Measurements from ENCODE around the gene LAGE3.

Gene LAGE3

GRCh38 chrX:154470914-154471568 lies 8.0 kb downstream of the LAGE3 start:
- Histone ChIP-seq H3K27me3 (ENCODE audit: control insufficient read depth in 1 of 2, insufficient read depth in 2 of 2, low read length in 2 of 2) (no peaks in the 10 kb centered on the region), H3K4me3 (ENCODE audit: low read depth in 1 of 2, low read length in 2 of 2) (no peak overlapping the region), H3K27ac (ENCODE audit: low read depth, low read length) (no peak overlapping the region), H3K9ac (ENCODE audit: low read length) (no peak overlapping the region), H3K9me3 (ENCODE audit: low read length) (no peaks in the 10 kb centered on the region), H3K36me3 (ENCODE audit: insufficient read depth, low read length) (peaks cover 8% of the 10 kb centered on the region), H3K4me1 (ENCODE audit: insufficient read depth, low read length) (no peaks in the 10 kb centered on the region)

GRCh38 chrX:154470434-154470833 lies 8.6 kb downstream of the LAGE3 start:
- no peak overlapping the region for H3K9ac ChIP-seq (ENCODE audit: low read length)
- H3K36me3 ChIP-seq (ENCODE audit: insufficient read depth, low read length), result peaks cover 8% of the 10 kb centered on the region
- H3K9me3 ChIP-seq (ENCODE audit: low read length), result no peaks in the 10 kb centered on the region
- H3K4me1 ChIP-seq (ENCODE audit: insufficient read depth, low read length), result no peaks in the 10 kb centered on the region
- no peak overlapping the region for H3K27ac ChIP-seq (ENCODE audit: low read depth, low read length)
- H3K4me3 ChIP-seq (ENCODE audit: low read depth in 1 of 2, low read length in 2 of 2), result no peak overlapping the region
- no peaks in the 10 kb centered on the region for H3K27me3 ChIP-seq (ENCODE audit: control insufficient read depth in 1 of 2, insufficient read depth in 2 of 2, low read length in 2 of 2)

- H3K27ac ChIP-seq (ENCODE audit: low read depth, low read length), result no peak overlapping the region
- no peaks in the 10 kb centered on the region for H3K4me1 ChIP-seq (ENCODE audit: insufficient read depth, low read length)
- H3K36me3 ChIP-seq (ENCODE audit: insufficient read depth, low read length), result peaks cover 8% of the 10 kb centered on the region
- H3K4me3 ChIP-seq (ENCODE audit: low read depth in 1 of 2, low read length in 2 of 2), result no peak overlapping the region
- H3K27me3 ChIP-seq (ENCODE audit: control insufficient read depth in 1 of 2, insufficient read depth in 2 of 2, low read length in 2 of 2), result no peaks in the 10 kb centered on the region
- no peak overlapping the region for H3K9ac ChIP-seq (ENCODE audit: low read length)
- H3K9me3 ChIP-seq (ENCODE audit: low read length), result no peaks in the 10 kb centered on the region
These were observed 9.2 kb downstream of the LAGE3 start for GRCh38 chrX:154469880-154470279.

GRCh38 chrX:154469114-154469513 lies 10.0 kb downstream of the LAGE3 start:
- Histone ChIP-seq H3K27ac (ENCODE audit: low read depth, low read length) (no peak overlapping the region), H3K4me1 (ENCODE audit: insufficient read depth, low read length) (no peaks in the 10 kb centered on the region), H3K9ac (ENCODE audit: low read length) (no peak overlapping the region), H3K27me3 (ENCODE audit: control insufficient read depth in 1 of 2, insufficient read depth in 2 of 2, low read length in 2 of 2) (no peaks in the 10 kb centered on the region), H3K36me3 (ENCODE audit: insufficient read depth, low read length) (peaks cover 8% of the 10 kb centered on the region), H3K9me3 (ENCODE audit: low read length) (no peaks in the 10 kb centered on the region), H3K4me3 (ENCODE audit: low read depth in 1 of 2, low read length in 2 of 2) (no peak overlapping the region)

- Histone ChIP-seq H3K36me3 (ENCODE audit: insufficient read depth, low read length) (peaks cover 8% of the 10 kb centered on the region), H3K9me3 (ENCODE audit: low read length) (no peaks in the 10 kb centered on the region), H3K4me3 (ENCODE audit: low read depth in 1 of 2, low read length in 2 of 2) (no peak overlapping the region), H3K4me1 (ENCODE audit: insufficient read depth, low read length) (no peaks in the 10 kb centered on the region), H3K9ac (ENCODE audit: low read length) (no peak overlapping the region), H3K27me3 (ENCODE audit: control insufficient read depth in 1 of 2, insufficient read depth in 2 of 2, low read length in 2 of 2) (no peaks in the 10 kb centered on the region), H3K27ac (ENCODE audit: low read depth, low read length) (no peak overlapping the region)
These were observed 10.9 kb downstream of the LAGE3 start for GRCh38 chrX:154468217-154468616.

- Histone ChIP-seq H3K9ac (ENCODE audit: low read length) (no peak overlapping the region), H3K36me3 (ENCODE audit: insufficient read depth, low read length) (peaks cover 8% of the 10 kb centered on the region), H3K27me3 (ENCODE audit: control insufficient read depth in 1 of 2, insufficient read depth in 2 of 2, low read length in 2 of 2) (no peaks in the 10 kb centered on the region), H3K4me3 (ENCODE audit: low read depth in 1 of 2, low read length in 2 of 2) (no peak overlapping the region), H3K9me3 (ENCODE audit: low read length) (no peaks in the 10 kb centered on the region), H3K4me1 (ENCODE audit: insufficient read depth, low read length) (no peaks in the 10 kb centered on the region), H3K27ac (ENCODE audit: low read depth, low read length) (no peak overlapping the region)
These were observed 11.5 kb downstream of the LAGE3 start for GRCh38 chrX:154467556-154467955.

- no peak overlapping the region for H3K4me3 ChIP-seq (ENCODE audit: low read depth in 1 of 2, low read length in 2 of 2)
- H3K9ac ChIP-seq (ENCODE audit: low read length), result no peak overlapping the region
- H3K27ac ChIP-seq (ENCODE audit: low read depth, low read length), result no peak overlapping the region
- H3K36me3 ChIP-seq (ENCODE audit: insufficient read depth, low read length), result peaks cover 8% of the 10 kb centered on the region
- no peaks in the 10 kb centered on the region for H3K27me3 ChIP-seq (ENCODE audit: control insufficient read depth in 1 of 2, insufficient read depth in 2 of 2, low read length in 2 of 2)
- H3K9me3 ChIP-seq (ENCODE audit: low read length), result no peaks in the 10 kb centered on the region
- no peaks in the 10 kb centered on the region for H3K4me1 ChIP-seq (ENCODE audit: insufficient read depth, low read length)
These were observed 12.2 kb downstream of the LAGE3 start for GRCh38 chrX:154466907-154467306.

- H3K36me3 ChIP-seq (ENCODE audit: insufficient read depth, low read length), result peaks cover 8% of the 10 kb centered on the region
These were observed 13.0 kb downstream of the LAGE3 start for GRCh38 chrX:154466036-154466435.

GRCh38 chrX:154465601-154466000 lies 13.5 kb downstream of the LAGE3 start:
- no peaks in the 10 kb centered on the region for H3K27me3 ChIP-seq (ENCODE audit: control insufficient read depth in 1 of 2, insufficient read depth in 2 of 2, low read length in 2 of 2)
- H3K27ac ChIP-seq (ENCODE audit: low read depth, low read length), result no peak overlapping the region
- no peak overlapping the region for H3K4me3 ChIP-seq (ENCODE audit: low read depth in 1 of 2, low read length in 2 of 2)
- H3K36me3 ChIP-seq (ENCODE audit: insufficient read depth, low read length), result peaks cover 8% of the 10 kb centered on the region
- no peaks in the 10 kb centered on the region for H3K4me1 ChIP-seq (ENCODE audit: insufficient read depth, low read length)
- H3K9me3 ChIP-seq (ENCODE audit: low read length), result no peaks in the 10 kb centered on the region
- no peak overlapping the region for H3K9ac ChIP-seq (ENCODE audit: low read length)

More at GRCh38 chrX:154466036-154466435, 13.0 kb downstream of the LAGE3 start:
- Histone ChIP-seq H3K27ac (ENCODE audit: low read depth, low read length) (no peak overlapping the region), H3K9me3 (ENCODE audit: low read length) (no peaks in the 10 kb centered on the region), H3K4me3 (ENCODE audit: low read depth in 1 of 2, low read length in 2 of 2) (no peak overlapping the region), H3K9ac (ENCODE audit: low read length) (no peak overlapping the region), H3K4me1 (ENCODE audit: insufficient read depth, low read length) (no peaks in the 10 kb centered on the region), H3K27me3 (ENCODE audit: control insufficient read depth in 1 of 2, insufficient read depth in 2 of 2, low read length in 2 of 2) (no peaks in the 10 kb centered on the region)

- Histone ChIP-seq H3K4me1 (ENCODE audit: insufficient read depth, low read length) (no peaks in the 10 kb centered on the region), H3K27me3 (ENCODE audit: control insufficient read depth in 1 of 2, insufficient read depth in 2 of 2, low read length in 2 of 2) (no peaks in the 10 kb centered on the region), H3K27ac (ENCODE audit: low read depth, low read length) (no peak overlapping the region), H3K36me3 (ENCODE audit: insufficient read depth, low read length) (peaks cover 8% of the 10 kb centered on the region), H3K9me3 (ENCODE audit: low read length) (no peaks in the 10 kb centered on the region), H3K9ac (ENCODE audit: low read length) (no peak overlapping the region), H3K4me3 (ENCODE audit: low read depth in 1 of 2, low read length in 2 of 2) (no peak overlapping the region)
These were observed 14.2 kb downstream of the LAGE3 start for GRCh38 chrX:154464806-154465365.

GRCh38 chrX:154463611-154464220 lies 15.4 kb downstream of the LAGE3 start:
- no peak overlapping the region for H3K27ac ChIP-seq (ENCODE audit: low read depth, low read length)
- no peak overlapping the region for H3K4me3 ChIP-seq (ENCODE audit: low read depth in 1 of 2, low read length in 2 of 2)
- no peaks in the 10 kb centered on the region for H3K4me1 ChIP-seq (ENCODE audit: insufficient read depth, low read length)
- H3K36me3 ChIP-seq (ENCODE audit: insufficient read depth, low read length), result peaks cover 2% of the 10 kb centered on the region
- H3K27me3 ChIP-seq (ENCODE audit: control insufficient read depth in 1 of 2, insufficient read depth in 2 of 2, low read length in 2 of 2), result no peaks in the 10 kb centered on the region
- no peak overlapping the region for H3K9ac ChIP-seq (ENCODE audit: low read length)
- no peaks in the 10 kb centered on the region for H3K9me3 ChIP-seq (ENCODE audit: low read length)

- Histone ChIP-seq H3K27me3 (ENCODE audit: control insufficient read depth in 1 of 2, insufficient read depth in 2 of 2, low read length in 2 of 2) (no peaks in the 10 kb centered on the region), H3K4me3 (ENCODE audit: low read depth in 1 of 2, low read length in 2 of 2) (no peak overlapping the region), H3K36me3 (ENCODE audit: insufficient read depth, low read length) (no peaks in the 10 kb centered on the region), H3K27ac (ENCODE audit: low read depth, low read length) (no peak overlapping the region), H3K4me1 (ENCODE audit: insufficient read depth, low read length) (no peaks in the 10 kb centered on the region), H3K9me3 (ENCODE audit: low read length) (no peaks in the 10 kb centered on the region), H3K9ac (ENCODE audit: low read length) (no peak overlapping the region)
These were observed 16.7 kb downstream of the LAGE3 start for GRCh38 chrX:154462396-154462795.
